PC-3 (cell line): ENCODE results near the gene GAB1. TPM values are rescaled to one million over a fixed set of nuclear protein-coding genes. Genes with fewer than 3 reads are reported as not detected.

Experiments
- ATAC-seq: fragments of 200-7000 bp; cut with Tn5 transposase; 2 replicates; pipeline ENCODE4 v1.9.1; 2020; ENCODE audit warnings: mild to moderate bottlenecking, moderate library complexity
- BruUV-seq: library from RNA; stranded (reverse); fragments of 400-500 nt; replicated peaks from 2 replicates; lab custom pipeline; 2021; lab: Mats Ljungman, UMichigan
- CTCF ChIA-PET: fragments of 300-600 bp; sonication (Branson Sonifier 250); formaldehyde crosslinking; loops from one replicate; lab custom pipeline; 2022; ENCODE audit warnings: antibody characterized with exemption; lab: Charles Lee
- POLR2A ChIA-PET: fragments of 300-600 bp; sonication (Branson Sonifier 250); formaldehyde crosslinking; loops from one replicate; lab custom pipeline; 2022; ENCODE audit warnings: antibody characterized with exemption; ENCODE audit not compliant: unreplicated experiment; lab: Charles Lee
- DNase-seq: peaks from one replicate; pipeline ENCODE4 v3.0.0-alpha.2; 2015
- H2AFZ ChIP-seq: fragments of 300-600 bp; sonication (generic); 2 replicates; pipeline ENCODE4 v1.6.0; 2016; ENCODE audit warnings: antibody characterized with exemption, low read length
- H3F3A ChIP-seq: fragments of 300-600 bp; sonication (generic); one replicate; pipeline ENCODE4 v1.6.0; 2017; ENCODE audit warnings: antibody characterized with exemption, low read length, control low read depth, mild to moderate bottlenecking; ENCODE audit not compliant: unreplicated experiment
- H3K27ac ChIP-seq: fragments of 300-600 bp; sonication (generic); 2 replicates; pipeline ENCODE4 v1.5.1; 2016; ENCODE audit warnings: mild to moderate bottlenecking, low read length
- H3K27me3 ChIP-seq: fragments of 300-600 bp; sonication (generic); 2 replicates; pipeline ENCODE4 v1.6.1; 2016; ENCODE audit warnings: low read length, mixed read lengths
- H3K36me3 ChIP-seq: fragments of 300-600 bp; sonication (generic); 2 replicates; pipeline ENCODE4 v1.6.1; 2016; ENCODE audit warnings: low read depth, mixed run types, low read length, mixed read lengths
- H3K4me1 ChIP-seq: fragments of 300-600 bp; sonication (generic); 2 replicates; pipeline ENCODE4 v1.5.1; 2016; ENCODE audit warnings: low read length; ENCODE audit not compliant: insufficient read depth
- H3K4me2 ChIP-seq: fragments of 300-600 bp; sonication (generic); 2 replicates; pipeline ENCODE4 v1.6.0; 2016; ENCODE audit warnings: low read length
- H3K4me3 ChIP-seq: fragments of 300-600 bp; sonication (generic); 2 replicates; pipeline ENCODE4 v1.5.1; 2016; ENCODE audit warnings: mild to moderate bottlenecking, low read length, mixed read lengths
- H3K79me2 ChIP-seq: fragments of 300-600 bp; sonication (generic); 2 replicates; pipeline ENCODE4 v1.6.1; 2017; ENCODE audit warnings: low read length, mixed read lengths
- H3K9ac ChIP-seq: fragments of 300-600 bp; sonication (generic); 2 replicates; pipeline ENCODE4 v1.6.0; 2016; ENCODE audit warnings: mild to moderate bottlenecking, low read length
- H3K9me2 ChIP-seq: fragments of 300-600 bp; sonication (generic); replicated peaks from 2 replicates; pipeline ENCODE4 v1.6.1; 2016; ENCODE audit warnings: mixed run types, low read length, mixed read lengths
- H3K9me3 ChIP-seq: fragments of 300-600 bp; sonication (generic); 2 replicates; pipeline ENCODE4 v1.6.1; 2016; ENCODE audit warnings: low read length, mixed read lengths
- H4K20me1 ChIP-seq: fragments of 300-600 bp; sonication (generic); 2 replicates; pipeline ENCODE4 v1.6.1; 2016; ENCODE audit warnings: low read length, mixed read lengths
- EZH2 ChIP-seq: fragments of 300-600 bp; sonication (generic); IDR thresholded peaks from one replicate; pipeline ENCODE4 v1.6.1; 2017; ENCODE audit warnings: antibody characterized with exemption, mild to moderate bottlenecking, low read length; ENCODE audit not compliant: unreplicated experiment
- EZH2phosphoT487 ChIP-seq: fragments of 300-600 bp; sonication (generic); IDR thresholded peaks from 2 replicates; pipeline ENCODE4 v1.6.1; 2018; ENCODE audit warnings: mild to moderate bottlenecking, antibody characterized with exemption, low read length, borderline replicate concordance
- intact Hi-C: fragments of 100-400 bp; cut with micrococcal nuclease; formaldehyde crosslinking; loops from 2 replicates; pipeline ENCODE4 v1.9.0; 2023
- total RNA-seq: library from RNA; depleted of rRNA; stranded (reverse); fragments of >200 nt; gene quantifications from 2 replicates; pipeline ENCODE4 v1.2.3, GENCODE V29; 2014
- TF ChIP-seq, protein P1 (sequence below): fragments of 300-600 bp; sonication (generic); conservative IDR thresholded peaks from 2 replicates; pipeline ENCODE4 v1.5.1; 2017; ENCODE audit warnings: antibody characterized with exemption, low read depth, mild to moderate bottlenecking, low read length

Gene GAB1
- total RNA-seq, 1 experiment from 2014 or later = 4.9 TPM

DNA sequence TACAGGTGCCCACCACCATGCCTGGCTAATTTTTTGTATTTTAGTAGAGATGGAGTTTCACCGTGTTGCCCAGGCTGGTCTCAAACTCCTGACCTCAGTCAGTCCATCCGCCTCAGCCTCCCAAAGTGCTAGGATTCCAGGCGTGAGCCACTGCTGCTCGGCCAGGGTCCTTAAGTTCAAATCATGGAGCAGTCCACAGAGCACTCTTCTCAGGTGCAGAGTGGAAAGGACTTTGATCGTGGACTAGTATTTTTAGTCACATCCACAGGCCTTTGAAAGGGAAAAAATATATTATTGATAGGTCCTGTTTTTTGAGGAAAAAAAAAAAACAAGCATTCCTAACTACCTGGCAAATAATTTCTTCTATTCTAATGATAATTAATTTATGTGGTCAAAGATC is 31.2 kb downstream of the GAB1 start:
- no peak overlapping the region for H2AFZ ChIP-seq
- BruUV-seq = no TSS peak
- ATAC-seq (no peak), DNase-seq (no peak)
- H3K9me3 ChIP-seq = no peaks in the 10 kb centered on the region
- H3K36me3 ChIP-seq = no peaks in the 10 kb centered on the region
- H3F3A ChIP-seq = no peaks in the 10 kb centered on the region
- H3K27me3 ChIP-seq = no peaks in the 10 kb centered on the region
- no peak overlapping the region for H3K27ac ChIP-seq
- H3K79me2 ChIP-seq = no peaks in the 10 kb centered on the region
- no peaks in the 10 kb centered on the region for H3K9me2 ChIP-seq
- ChIA-PET CTCF (no interaction called here), POLR2A (no interaction called here)
- no peak for TF ChIP-seq EZH2
- TF ChIP-seq, protein P1, sequence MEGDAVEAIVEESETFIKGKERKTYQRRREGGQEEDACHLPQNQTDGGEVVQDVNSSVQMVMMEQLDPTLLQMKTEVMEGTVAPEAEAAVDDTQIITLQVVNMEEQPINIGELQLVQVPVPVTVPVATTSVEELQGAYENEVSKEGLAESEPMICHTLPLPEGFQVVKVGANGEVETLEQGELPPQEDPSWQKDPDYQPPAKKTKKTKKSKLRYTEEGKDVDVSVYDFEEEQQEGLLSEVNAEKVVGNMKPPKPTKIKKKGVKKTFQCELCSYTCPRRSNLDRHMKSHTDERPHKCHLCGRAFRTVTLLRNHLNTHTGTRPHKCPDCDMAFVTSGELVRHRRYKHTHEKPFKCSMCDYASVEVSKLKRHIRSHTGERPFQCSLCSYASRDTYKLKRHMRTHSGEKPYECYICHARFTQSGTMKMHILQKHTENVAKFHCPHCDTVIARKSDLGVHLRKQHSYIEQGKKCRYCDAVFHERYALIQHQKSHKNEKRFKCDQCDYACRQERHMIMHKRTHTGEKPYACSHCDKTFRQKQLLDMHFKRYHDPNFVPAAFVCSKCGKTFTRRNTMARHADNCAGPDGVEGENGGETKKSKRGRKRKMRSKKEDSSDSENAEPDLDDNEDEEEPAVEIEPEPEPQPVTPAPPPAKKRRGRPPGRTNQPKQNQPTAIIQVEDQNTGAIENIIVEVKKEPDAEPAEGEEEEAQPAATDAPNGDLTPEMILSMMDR = no peak
- no peak for TF ChIP-seq EZH2phosphoT487
- no peak overlapping the region for H3K9ac ChIP-seq
- no peak overlapping the region for H3K4me2 ChIP-seq
- intact Hi-C loops = no loop called here
- H3K4me1 ChIP-seq = no peaks in the 10 kb centered on the region
- no peaks in the 10 kb centered on the region for H4K20me1 ChIP-seq
- no peak overlapping the region for H3K4me3 ChIP-seq

DNA sequence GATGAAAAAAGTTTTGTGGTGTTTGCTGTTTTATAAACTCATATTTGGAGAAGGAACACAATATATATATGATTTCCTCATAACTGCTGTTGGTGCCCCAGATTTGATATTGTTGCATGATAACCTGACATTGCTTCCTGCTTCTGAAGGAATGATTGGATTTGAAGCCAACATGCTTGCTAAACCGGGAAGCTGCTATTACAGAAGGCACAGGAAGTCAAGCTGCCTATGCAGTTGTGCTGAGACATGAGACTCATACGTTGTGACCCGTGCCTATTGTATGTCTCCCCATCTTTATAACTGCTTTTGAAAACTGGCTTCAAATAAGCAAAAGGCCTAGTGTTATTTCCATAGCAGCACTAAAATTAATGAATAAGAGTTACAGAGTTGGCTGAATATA is 32.9 kb downstream of the GAB1 start:
- POLR2A ChIA-PET = no interaction called here
- Histone ChIP-seq H3F3A (no peaks in the 10 kb centered on the region), H3K9me3 (no peaks in the 10 kb centered on the region), H3K27ac (no peak overlapping the region), H3K27me3 (no peaks in the 10 kb centered on the region), H4K20me1 (no peaks in the 10 kb centered on the region), H3K79me2 (no peaks in the 10 kb centered on the region), H3K9me2 (no peaks in the 10 kb centered on the region), H3K9ac (no peak overlapping the region), H3K4me1 (no peaks in the 10 kb centered on the region), H3K4me2 (no peak overlapping the region), H2AFZ (no peak overlapping the region), H3K4me3 (no peak overlapping the region), H3K36me3 (no peaks in the 10 kb centered on the region)
- CTCF ChIA-PET = no interaction called here
- DNase-seq (no peak), ATAC-seq (no peak)
- no TSS peak for BruUV-seq
- no peak for TF ChIP-seq EZH2phosphoT487
- TF ChIP-seq, protein P1 = no peak
- TF ChIP-seq EZH2 = no peak
- intact Hi-C loops = no loop called here

DNA sequence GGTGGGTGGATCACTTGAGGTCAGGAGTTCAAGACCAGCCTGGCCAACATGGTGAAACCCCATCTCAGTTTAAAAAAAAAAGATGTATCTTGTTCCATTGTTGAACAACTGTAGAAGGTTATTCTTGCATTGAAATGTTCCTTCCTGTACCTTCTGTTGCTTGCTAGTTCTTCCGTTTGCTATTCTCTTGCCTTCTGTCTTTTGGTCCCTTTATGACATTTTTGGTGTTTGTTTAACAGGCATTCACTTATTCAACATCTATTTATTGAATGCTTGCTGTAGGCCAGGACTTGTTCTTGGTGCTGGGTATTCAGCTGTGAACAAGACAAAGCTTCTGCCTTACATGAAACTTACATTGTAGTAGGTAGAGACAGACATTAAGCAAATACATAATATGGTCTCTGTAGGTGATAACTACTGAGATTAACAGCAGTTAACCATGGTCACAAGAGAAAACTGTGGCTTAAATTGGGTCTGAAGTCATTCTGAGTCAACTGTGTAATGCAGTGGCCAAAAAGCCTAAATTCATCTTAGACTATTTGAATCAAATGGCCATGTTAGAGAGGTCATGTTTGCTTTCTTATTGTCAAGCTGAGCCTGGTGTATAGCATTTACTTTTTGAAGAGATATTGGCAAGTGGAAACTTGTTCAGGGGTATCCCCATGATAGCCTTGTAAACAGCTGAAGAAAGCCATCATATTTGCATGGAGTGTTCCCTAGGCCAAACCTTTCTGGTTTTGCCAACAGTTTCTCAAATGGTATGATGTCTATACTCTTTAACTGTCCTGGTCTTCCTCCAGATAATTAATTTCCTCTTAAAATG is 35.6 kb downstream of the GAB1 start:
- Histone ChIP-seq H4K20me1 (no peaks in the 10 kb centered on the region), H3K4me2 (no peak overlapping the region), H2AFZ (no peak overlapping the region), H3K9me3 (no peaks in the 10 kb centered on the region), H3K79me2 (no peaks in the 10 kb centered on the region), H3K9me2 (no peaks in the 10 kb centered on the region), H3K27me3 (no peaks in the 10 kb centered on the region), H3K9ac (no peak overlapping the region), H3K36me3 (no peaks in the 10 kb centered on the region), H3K27ac (no peak overlapping the region), H3K4me1 (no peaks in the 10 kb centered on the region), H3K4me3 (no peak overlapping the region), H3F3A (no peaks in the 10 kb centered on the region)
- intact Hi-C loops = no loop called here
- POLR2A ChIA-PET = no interaction called here
- no TSS peak for BruUV-seq
- CTCF ChIA-PET = no interaction called here
- DNase-seq = no peak
- TF ChIP-seq, protein P1 = no peak
- TF ChIP-seq EZH2phosphoT487 = no peak
- TF ChIP-seq EZH2 = no peak
- no peak for ATAC-seq
